Activated effector memory CD4-positive, alpha-beta T cell treated with anti-CD3 and anti-CD28 coated beads, Interleukin-2, amount 50 U/mL, for 16 hours (primary cell): ENCODE data around the gene EME1.
"Not testable (repeated sequence)": the region's sequence is repeated elsewhere in the genome, so short reads cannot be mapped to it uniquely, and the experiment has no call there.

Source experiments
- DNase-seq: peaks from one replicate; pipeline ENCODE4 v3.0.0-alpha.2; 2020

EME1 gene

DNA sequence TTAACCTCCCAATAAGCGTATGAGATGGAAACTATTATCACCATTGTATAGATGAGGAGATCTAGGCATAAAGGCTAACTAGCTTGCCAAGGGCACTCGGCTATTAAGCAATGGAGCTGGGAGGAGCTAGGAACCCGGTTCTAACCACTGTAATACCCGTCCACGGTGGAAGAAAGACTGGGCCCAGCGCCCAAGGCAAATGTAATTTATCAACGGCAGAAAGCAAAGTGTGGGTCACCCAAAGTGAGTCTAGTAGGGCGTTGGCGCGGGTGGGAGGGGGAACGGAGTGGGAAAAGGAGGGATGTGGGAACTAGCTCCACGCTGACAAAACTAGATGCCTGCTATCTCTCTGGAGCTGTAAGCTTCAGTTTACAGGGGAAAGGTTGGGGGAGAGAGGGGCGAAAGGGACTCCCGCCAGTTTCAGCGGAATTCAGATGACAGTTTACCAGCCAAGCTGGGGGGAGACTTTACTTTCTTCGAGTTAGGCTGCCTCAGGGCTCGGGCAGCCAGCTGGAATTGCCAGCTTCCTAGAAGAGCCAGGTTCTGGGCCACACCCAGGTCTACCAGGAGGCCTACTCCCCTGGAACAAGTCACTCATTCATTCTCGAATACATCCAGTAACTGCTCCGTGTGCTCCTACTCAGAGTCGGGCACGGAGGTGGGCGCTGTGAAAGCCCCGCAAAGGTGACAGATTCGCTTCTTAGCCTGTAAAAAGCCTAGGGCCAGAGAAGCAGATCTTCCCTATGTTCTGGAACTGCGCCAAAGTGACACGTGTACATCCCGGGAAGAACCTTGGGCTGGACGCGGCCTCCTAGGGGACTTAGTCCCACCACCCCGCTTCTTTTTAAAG is 23.5 kb downstream of the EME1 start:
- peak; percentile 73 for DNase-seq

DNA sequence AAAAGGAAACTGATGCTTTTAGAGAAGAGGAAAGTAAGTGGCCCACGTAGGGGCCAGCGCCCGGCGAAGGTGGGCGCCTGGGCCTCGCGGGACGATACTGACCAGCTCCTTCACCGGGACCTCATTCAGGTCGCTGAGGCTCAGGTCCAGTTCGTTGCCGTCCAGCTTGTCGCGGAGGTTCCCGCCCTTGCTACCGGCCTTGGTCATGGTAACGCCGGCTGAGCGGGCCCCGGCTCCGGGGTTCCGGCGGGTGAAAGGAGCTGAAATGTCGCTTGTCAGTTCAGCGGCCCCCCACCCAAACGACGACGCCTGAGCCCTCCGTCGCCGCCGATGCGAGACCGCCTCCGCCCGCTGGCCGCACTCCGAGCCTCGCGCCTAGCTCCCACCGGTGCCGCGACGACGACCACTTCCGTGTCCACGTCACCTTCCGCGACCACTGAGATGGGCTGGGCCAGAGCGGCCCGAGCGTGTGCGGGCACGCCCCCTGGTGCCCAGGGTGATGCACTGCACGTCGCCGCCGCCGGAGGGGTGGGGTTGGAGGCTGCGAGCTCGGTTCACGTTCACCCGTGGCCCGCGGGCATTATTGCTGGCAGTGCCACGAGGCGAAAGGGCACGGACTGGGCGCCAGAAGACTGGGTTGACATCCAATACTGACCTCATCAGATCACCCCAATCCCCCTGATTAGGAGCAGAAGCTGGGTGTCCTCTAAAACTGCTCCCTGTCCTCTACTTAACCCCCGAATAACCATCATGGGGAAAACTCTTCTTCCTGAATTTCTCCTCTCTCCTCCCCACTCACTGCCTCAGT is 24.3 kb downstream of the EME1 start, which contains the start of gene LRRC59:
Gene LRRC59, minus strand, starts transcription at position 413 of the 808 bp plus-strand sequence. Its CDS starts 206 bp downstream, at position 207.
- DNase-seq = peak; percentile 97

DNA sequence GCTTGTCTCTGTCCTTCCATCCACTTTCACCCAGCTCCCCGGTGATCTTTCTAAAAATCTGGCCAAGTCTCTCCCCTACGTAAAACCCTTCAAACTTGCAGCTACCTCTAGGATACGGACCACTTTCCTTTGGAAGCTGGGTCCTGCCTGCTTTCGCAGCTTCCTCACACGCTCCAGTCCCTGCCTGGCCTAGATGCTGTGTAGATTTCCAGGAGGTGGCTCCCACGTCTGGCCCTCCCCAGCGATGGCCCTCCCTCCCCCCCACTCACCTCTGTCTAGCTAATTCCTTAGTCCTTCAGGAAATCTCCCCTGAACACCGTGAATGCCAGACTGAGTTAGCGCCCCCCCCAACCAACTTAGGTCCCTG is 24.9 kb downstream of the EME1 start:
- no peak for DNase-seq

DNA sequence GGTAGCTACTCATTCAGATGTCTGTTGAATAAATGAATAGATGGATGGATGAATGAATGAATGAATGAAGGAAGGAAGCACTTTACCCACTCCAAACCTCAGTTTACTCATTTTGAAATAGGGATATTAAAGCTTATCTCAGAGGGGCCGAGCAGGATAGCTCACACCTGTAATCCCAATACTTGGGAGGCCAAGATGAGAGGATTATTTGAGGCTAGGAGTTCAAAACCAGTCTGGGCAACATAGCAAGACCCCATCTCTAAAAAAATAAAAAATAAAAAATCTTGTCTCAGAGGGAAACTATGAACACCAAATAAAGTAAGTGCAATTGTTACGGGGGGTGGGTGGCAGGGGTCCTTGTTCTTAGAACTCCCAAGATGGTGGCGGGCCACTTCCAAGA is 25.6 kb downstream of the EME1 start:
- not testable (repeated sequence) for DNase-seq

DNA sequence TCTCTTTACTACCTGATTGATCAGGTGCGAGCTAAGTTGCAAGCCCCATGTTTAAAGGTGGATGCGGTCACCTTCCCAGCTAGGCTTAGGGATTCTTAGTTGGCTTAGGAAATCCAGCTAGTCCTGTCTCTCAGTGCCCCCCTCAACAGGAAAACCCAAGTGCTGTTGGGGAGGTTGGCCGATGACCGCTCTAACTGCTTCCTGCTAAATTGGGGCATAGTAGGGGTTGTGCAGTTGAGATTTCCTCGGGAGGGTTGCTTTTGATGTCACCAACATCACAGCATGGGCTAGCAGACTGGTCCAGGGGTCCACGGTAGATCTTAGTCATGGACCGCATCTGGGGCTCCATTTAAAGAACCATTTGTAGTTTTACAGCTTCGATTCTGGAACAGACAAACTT is 26.6 kb downstream of the EME1 start:
- not testable (repeated sequence) for DNase-seq

- not testable (repeated sequence) for DNase-seq
Measured at GRCh38 chr17:50405351-50405750, 32.3 kb downstream of the EME1 start.

- no peak for DNase-seq
Measured at GRCh38 chr17:50406578-50406977, 33.5 kb downstream of the EME1 start.

DNA sequence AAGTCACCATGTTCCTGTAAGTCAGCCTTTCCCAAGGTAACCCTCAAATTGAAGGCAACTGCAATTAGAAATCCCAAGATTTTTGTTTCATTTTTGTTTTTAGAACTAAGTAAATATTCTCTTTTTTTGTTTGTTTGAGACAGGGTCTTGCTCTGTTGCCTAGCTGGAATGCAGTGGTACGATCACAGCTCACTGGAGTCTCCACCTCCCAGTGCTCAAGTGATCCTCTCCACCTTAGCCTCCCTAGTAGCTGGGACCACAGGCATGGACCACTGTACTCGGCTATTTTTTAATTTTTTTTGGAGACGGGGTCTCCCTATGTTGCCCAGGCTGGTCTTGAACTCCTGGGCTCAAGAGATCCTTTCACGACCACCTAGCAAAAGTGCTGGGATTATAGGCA is 34.9 kb downstream of the EME1 start:
- DNase-seq = no peak

- DNase-seq = no peak
Measured at GRCh38 chr17:50412188-50412732, 39.2 kb downstream of the EME1 start.

- no peak for DNase-seq
Measured at GRCh38 chr17:50414808-50415207, 41.8 kb downstream of the EME1 start.

- not testable (repeated sequence) for DNase-seq
Measured at GRCh38 chr17:50419577-50419976, 46.5 kb downstream of the EME1 start.

DNA sequence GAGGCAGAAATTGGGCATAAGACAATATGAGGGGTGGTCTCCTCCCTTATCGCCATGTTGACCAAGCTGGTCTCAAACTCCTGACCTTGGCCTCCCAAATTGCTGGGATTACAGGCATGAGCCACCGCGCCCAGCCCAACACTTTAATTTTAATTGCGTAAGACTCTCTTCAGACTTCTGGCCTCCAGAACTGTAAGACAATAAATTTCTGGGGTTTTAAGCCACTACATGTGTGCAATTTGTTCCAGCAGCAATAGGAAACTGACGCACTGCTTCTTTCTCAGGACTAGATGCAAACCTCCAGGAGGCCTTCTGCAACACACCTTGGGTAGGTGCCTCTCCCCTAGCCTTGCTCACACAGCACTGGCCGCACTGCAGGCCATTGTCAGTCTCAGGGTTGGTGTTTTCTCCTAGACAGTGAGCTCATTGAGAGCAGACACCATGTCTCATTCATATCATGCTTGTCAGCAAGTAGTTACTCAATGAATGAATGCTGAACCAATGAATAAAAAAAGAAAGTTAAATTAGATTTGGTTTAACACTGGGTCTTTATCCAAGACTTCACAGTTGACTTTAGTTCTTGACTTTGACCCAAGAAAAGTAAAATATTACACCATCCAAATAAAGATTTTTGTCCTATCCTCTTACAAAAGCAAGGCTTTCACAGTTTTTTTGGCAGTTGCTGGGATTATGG is 47.5 kb downstream of the EME1 start:
- no peak for DNase-seq

DNA sequence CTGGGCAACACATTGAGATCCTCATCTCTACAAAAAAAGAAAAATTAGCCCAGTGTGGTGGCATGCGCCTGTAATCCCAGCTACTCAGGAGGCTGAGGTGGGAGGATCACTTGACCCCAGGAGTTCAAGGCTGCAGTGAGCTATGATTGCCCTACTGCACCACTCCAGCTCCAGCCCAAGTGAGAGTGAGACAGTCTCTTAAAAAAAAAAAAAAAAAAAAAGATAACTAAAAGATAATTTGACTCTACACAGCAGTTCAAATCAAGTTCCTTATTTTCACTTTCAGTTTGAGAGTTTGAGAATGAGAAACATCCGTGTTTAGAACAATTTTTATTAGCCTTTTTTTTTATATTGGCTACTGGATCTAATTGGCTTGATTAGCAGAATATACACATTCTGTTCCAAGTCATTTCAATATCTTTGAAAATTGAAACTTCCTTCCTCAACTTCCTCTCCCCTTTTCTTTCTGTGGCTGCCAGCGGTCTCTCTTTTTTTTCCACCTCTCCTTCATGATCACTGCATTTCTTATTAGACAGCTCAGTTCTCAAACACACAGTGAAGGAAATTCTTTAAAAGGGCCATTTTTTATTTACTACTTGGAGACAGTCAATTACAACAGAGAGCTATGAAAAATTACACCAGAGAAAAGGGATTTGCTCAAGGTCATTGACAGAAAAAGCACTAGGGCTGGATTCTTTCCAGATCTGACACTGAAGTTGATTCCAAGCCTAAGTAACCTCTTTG is 48.5 kb downstream of the EME1 start:
- DNase-seq = no peak

- DNase-seq = no peak
Measured at GRCh38 chr17:50422738-50423137, 49.7 kb downstream of the EME1 start.

DNA sequence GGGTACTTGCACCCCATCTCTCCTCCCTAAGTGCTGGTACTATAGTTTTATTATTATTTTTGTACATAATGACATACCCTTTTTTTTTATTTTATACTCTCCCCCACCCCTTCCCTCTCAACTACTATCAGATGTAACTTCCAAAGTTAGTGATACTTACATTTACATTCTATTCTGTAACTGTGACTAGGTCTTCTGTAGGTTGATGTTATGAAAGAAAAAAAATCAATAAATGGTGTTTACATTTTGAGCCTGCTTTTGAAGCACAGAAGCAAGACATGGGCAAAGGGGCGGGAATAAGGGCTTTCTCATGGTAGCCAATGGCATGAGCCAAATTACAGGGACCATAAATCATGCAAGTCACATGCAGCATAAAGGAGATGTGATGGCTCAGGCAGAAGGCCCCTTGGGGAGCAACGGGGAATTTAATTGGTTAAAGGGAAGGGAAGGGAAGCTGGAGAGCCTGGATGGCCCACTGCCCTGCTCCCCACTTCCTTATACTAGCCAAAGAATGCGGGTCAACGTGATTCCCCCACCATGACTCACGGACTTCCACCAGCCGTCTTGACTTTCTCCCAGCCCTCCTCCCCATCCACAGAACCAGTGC is 50.6 kb downstream of the EME1 start:
- DNase-seq = no peak

DNA sequence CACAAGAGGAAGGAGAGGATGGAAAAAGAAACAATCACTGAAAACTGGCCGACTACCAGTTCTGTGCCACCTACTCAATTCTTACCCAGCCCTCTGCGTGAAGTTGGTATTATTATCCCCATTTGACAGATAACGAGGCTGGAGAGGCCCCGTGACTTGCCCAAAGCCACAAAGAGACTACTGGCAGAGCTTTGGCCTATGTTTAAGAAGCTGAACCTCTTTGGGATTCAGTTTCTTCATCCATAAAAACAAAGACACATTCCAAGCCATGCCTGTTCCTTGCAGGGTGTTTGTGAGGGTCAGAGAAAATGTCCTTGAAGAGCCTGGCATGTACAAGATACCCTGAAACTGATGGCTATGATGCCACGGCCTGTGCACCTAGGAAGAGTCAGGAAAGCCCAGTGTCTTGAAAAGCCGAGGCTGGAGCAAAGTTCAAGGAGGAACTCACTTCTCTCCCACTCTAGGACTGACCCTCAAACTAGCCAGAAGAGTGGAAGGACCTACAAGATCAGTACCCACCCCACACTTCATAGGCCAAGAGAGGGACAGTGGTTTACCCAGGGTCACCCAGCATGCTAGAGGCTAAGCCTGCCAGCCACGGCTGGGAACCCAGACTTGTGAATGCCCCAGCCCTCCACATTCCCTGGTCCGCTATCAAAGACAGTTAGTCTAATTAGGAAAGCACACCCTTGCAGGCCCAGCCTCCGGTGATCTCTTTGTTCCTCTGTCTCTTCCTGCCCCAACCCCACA is 51.4 kb downstream of the EME1 start:
- DNase-seq = no peak

- DNase-seq = no peak
Measured at GRCh38 chr17:50424996-50425681, 52.1 kb downstream of the EME1 start.

DNA sequence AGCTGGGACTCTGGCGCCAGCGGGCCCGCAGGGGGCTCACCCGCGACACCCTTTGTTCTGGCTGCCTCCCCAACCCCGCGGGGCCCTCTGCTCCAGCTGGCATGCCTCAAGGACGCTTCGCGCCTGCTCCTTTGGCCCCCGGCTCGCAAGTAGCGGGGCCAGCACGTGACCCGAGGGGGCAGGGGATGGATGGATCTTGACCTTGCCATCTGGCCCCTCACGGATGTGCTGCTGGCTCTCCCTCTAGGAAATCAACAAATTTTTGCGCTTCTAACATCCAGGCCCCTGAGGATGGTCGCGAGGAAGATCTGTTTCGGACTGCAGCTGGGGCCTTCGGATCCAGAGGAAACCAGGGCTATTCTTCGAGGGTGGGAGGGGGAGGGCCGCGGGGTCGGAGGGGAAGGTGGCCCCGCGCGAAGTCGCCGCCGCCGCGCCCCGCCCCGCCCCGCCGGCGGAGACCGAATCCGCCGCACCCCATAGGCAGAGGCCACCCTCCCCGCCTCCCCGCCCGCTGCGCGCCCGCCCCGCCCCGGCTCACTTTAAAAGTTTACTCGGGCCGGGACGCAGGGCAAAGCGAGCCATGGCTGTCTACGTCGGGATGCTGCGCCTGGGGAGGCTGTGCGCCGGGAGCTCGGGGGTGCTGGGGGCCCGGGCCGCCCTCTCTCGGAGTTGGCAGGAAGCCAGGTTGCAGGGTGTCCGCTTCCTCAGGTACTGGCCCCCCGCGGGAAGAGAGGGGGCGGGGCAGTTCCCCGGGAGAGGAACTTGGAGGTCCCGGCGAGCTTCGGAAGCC is 52.8 kb downstream of the EME1 start, which contains the start of gene ACSF2:
Gene ACSF2, plus strand, starts transcription at position 537 of the 790 bp plus-strand sequence. Its CDS starts 44 bp downstream, at position 581.
- peak; percentile 92 for DNase-seq

DNA sequence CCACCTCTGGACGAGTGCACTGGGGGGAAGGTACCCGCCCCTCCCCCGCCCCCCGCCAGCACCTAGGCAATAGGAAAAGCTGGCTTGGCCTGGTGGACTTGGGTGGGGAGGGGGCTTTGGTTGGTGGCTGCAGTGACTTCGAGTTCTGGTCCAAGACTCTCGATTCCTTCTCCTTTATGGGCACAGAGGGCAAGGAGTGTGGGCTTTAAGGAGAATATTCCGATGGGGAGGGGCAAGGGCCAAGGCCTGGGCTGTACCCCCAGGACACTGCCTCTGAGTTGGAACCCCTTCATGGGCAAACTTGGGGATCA is 53.4 kb downstream of the EME1 start:
- no peak for DNase-seq
